ENCODE data around the gene TNRC18.

TNRC18 gene

DNA sequence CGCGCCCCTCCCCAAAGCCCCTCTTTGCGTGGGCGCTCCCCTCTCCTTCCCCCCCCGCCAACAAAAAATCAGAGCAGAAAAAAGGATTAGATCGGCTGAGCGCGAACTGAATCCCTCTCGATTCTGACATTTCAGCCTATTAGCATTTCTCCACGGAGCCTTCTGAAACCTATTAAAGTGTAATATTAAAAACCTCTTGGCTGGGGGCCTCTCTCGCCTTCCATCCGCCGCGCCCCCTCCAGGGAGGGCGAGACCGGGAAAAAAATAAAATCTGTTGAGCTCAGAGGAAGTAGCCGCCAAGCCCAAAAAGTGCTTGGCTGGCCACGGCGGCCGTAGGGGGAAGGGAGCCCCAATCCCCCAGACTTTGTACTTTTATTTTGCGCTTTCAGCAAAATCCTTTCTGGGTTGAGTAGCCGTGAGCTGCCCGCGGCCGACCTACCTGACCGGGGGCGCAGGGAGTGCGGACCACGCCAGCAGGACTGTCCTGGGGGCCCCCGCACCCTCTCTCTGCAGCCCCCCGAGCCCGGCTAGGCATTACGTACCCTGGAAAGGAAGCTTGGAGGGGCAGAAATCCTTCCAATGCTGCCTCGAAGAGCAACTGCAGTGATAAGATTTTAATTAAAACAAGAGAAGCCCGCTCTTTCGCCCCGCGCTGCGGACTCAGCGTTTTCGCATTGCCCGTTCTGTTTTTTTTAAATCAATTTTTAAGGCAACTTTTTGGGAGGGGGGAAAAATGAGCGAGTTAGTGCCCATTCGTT, 1.3 kb upstream of the TNRC18 start:
- H3K27ac ChIP-seq (ENCODE audit: low read length): no peak overlapping the region
- no peaks in the 10 kb centered on the region for H3K36me3 ChIP-seq (ENCODE audit: control insufficient read depth, low read depth, low read length)
- H3K9me3 ChIP-seq (ENCODE audit: control insufficient read depth, low read depth, low read length): no peaks in the 10 kb centered on the region
- peak overlapping the region; percentile 81 for H3K4me3 ChIP-seq (ENCODE audit: low read length)
- peak overlapping the region; percentile 93 for H3K9ac ChIP-seq (ENCODE audit: low read length)
- peaks cover 29% of the 10 kb centered on the region for H3K4me1 ChIP-seq (ENCODE audit: control insufficient read depth, low read depth, low read length)
- peaks cover 81% of the 10 kb centered on the region for H3K27me3 ChIP-seq (ENCODE audit: control insufficient read depth, insufficient read depth, low read length)

DNA sequence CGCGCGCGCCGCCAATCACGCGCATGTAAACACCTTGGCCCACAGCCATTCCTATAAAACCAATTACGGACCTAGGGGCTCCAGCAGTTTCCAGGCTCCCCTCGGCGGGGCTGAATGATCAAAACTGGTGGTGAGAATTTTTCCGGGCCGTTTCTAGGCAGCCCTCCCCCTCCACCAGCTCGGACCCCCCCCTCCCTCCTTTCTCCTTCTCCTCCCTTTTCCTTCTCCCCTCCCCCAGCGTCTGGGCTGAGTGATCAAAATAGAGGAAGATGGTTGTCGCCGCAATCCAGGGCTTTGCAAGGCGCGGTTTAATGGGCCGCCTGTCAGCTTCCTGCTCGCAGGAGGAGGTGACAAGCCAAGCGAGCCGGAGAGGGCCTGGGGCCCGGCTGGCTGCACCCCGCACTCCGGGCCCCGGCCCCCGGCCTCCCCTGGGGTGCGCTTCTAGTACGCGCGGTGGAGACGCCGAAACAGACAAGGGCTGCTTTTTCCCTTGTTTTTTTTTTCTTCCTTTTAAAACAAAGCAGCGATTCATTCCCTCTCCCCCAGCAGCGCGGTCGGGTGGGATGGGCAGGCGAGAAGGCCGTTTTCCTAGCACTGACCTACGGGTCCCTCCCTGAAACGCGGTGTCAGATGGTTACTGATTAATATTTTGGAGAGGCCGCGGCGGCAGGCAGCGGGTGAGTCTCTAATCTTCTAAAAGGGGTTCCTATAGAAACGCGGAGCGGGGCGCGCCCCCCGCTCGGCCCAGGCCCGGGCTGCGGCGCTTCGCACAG, 528 bp upstream of the TNRC18 start:
- H3K4me3 ChIP-seq (ENCODE audit: low read length): peak overlapping the region; percentile 81
- peaks cover 81% of the 10 kb centered on the region for H3K27me3 ChIP-seq (ENCODE audit: control insufficient read depth, insufficient read depth, low read length)
- peak overlapping the region; percentile 93 for H3K9ac ChIP-seq (ENCODE audit: low read length)
- H3K4me1 ChIP-seq (ENCODE audit: control insufficient read depth, low read depth, low read length): peaks cover 26% of the 10 kb centered on the region
- H3K27ac ChIP-seq (ENCODE audit: low read length): no peak overlapping the region
- no peaks in the 10 kb centered on the region for H3K36me3 ChIP-seq (ENCODE audit: control insufficient read depth, low read depth, low read length)
- no peaks in the 10 kb centered on the region for H3K9me3 ChIP-seq (ENCODE audit: control insufficient read depth, low read depth, low read length)

DNA sequence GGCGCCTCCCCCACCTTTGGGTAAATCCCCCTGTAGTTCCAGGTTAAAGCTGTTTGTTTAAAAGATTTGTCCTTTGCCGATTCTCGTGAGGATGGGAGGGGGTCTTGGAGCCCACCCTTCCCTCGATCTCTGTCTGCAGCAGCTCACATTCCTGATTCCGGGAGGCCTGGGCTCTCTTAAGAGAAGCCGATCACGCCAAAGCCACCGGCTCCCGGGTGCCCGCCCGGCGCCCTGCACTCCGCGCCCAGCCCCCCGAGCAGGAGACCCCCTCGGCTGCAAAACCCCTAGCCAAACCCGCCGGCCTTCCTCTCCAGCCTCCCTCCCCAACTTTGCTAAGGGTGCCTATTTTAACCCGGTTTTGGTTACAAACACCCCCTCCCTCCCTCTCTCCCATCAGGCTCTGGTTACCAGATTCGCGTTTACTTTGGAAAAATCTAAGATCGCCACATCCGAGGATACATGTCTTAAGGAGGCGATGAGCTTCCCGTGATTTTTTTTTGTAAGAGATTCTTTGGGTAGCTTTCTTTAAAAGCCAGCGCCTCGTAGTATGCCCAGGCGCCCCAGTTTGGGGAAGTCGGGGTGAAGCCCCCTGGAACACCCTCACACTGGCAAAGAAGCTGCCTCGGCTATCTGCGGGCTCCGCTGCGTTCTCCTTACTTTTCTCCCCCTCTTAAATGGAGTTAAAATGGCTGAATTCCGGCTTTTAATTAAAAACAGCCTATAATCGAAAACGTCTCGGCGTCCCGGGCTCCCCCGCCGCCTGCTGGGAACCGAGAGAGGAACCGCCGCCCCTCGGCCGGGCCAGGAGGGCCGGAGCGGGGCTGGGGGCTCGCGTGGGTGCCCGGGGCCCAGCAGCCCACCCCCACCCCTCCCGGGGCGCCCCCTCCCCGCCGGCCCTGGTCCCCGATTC, 983 bp downstream of the TNRC18 start:
- Histone ChIP-seq H3K27me3 (ENCODE audit: control insufficient read depth, insufficient read depth, low read length) (peaks cover 81% of the 10 kb centered on the region), H3K27ac (ENCODE audit: low read length) (no peak overlapping the region), H3K4me1 (ENCODE audit: control insufficient read depth, low read depth, low read length) (peaks cover 28% of the 10 kb centered on the region), H3K4me3 (ENCODE audit: low read length) (peak overlapping the region; percentile 72), H3K9ac (ENCODE audit: low read length) (peak overlapping the region; percentile 74), H3K9me3 (ENCODE audit: control insufficient read depth, low read depth, low read length) (no peaks in the 10 kb centered on the region), H3K36me3 (ENCODE audit: control insufficient read depth, low read depth, low read length) (no peaks in the 10 kb centered on the region)

DNA sequence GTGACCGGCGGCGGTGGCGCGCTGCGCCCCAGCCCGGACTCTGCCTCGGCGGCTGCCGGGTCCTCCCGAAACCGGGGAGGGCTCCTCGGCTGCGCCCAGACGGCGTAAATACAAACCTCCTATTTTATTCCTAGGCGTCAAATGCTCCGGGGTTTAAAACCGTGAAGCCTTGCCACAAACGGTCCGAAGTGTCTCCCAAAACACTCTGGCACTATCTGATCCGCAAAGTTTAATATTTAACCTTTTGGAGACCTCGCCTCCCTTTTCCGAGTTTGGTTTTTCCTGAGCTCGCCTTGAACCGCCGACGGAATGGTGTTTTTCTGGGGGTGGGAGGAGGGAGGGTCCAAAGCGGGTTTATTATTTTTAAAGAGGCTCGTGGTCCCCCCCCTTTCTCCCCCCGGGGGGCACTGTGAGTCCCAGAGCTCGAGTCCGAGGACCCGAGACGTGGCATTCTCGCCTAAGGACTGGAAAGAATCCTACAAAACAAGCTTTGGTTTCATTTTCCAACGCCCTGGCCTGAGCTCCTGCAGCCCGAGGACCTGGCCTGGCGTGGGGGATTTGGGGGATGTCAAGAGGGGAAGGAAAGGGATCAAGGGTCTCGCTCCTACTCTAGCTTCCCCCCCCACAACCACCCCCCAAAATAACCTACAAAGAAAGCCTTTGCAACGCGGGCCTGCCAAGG, 1.8 kb downstream of the TNRC18 start:
- peak overlapping the region; percentile 72 for H3K4me3 ChIP-seq (ENCODE audit: low read length)
- no peak overlapping the region for H3K27ac ChIP-seq (ENCODE audit: low read length)
- peaks cover 28% of the 10 kb centered on the region for H3K4me1 ChIP-seq (ENCODE audit: control insufficient read depth, low read depth, low read length)
- peaks cover 84% of the 10 kb centered on the region for H3K27me3 ChIP-seq (ENCODE audit: control insufficient read depth, insufficient read depth, low read length)
- H3K9ac ChIP-seq (ENCODE audit: low read length): peak overlapping the region; percentile 74
- H3K36me3 ChIP-seq (ENCODE audit: control insufficient read depth, low read depth, low read length): no peaks in the 10 kb centered on the region
- no peaks in the 10 kb centered on the region for H3K9me3 ChIP-seq (ENCODE audit: control insufficient read depth, low read depth, low read length)

DNA sequence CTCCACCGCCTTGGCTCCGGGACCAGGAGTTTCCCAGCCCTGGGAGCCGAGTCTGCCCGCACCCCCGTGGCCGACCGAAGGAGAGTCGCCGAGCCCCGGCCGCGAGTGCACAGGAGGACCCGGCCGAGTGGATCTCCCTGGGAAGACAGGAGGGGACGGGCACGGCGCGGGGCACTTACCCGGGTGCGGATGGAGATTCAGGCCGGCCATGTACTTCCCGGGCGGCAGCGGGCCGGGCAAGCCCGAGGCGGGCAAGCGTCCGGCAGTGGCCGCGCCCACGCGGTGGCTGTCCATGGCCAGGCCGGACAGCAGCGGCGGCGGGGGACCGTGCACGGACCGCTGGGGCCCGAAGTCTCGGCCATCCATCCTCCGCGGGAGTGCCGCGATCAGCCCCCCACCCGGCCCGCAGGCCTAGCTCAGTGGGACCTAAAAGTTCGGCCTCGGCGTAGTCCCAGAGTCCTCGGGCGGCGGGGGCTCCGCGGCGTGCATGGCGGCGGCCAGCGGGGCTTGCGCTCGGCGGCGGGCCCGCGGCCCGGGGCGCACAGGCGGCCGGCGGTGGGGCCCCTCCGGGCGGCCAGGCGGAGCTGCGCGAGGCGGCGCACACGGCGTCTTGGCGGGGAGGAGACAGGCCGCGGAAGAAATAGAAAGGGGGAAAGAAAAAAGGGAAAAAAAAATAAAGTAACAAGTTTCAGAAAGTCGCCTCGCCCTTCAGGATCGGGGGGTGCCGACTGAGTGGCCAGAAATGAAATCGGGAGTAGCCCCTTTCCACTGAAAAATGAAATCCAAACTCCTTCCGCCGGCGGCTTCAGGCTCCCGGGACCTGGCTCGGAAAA, 2.5 kb downstream of the TNRC18 start:
- H3K27ac ChIP-seq (ENCODE audit: low read length): no peak overlapping the region
- H3K27me3 ChIP-seq (ENCODE audit: control insufficient read depth, insufficient read depth, low read length): peaks cover 86% of the 10 kb centered on the region
- H3K9me3 ChIP-seq (ENCODE audit: control insufficient read depth, low read depth, low read length): no peaks in the 10 kb centered on the region
- peaks cover 28% of the 10 kb centered on the region for H3K4me1 ChIP-seq (ENCODE audit: control insufficient read depth, low read depth, low read length)
- H3K9ac ChIP-seq (ENCODE audit: low read length): peak overlapping the region; percentile 74
- no peaks in the 10 kb centered on the region for H3K36me3 ChIP-seq (ENCODE audit: control insufficient read depth, low read depth, low read length)
- peak overlapping the region; percentile 72 for H3K4me3 ChIP-seq (ENCODE audit: low read length)

DNA sequence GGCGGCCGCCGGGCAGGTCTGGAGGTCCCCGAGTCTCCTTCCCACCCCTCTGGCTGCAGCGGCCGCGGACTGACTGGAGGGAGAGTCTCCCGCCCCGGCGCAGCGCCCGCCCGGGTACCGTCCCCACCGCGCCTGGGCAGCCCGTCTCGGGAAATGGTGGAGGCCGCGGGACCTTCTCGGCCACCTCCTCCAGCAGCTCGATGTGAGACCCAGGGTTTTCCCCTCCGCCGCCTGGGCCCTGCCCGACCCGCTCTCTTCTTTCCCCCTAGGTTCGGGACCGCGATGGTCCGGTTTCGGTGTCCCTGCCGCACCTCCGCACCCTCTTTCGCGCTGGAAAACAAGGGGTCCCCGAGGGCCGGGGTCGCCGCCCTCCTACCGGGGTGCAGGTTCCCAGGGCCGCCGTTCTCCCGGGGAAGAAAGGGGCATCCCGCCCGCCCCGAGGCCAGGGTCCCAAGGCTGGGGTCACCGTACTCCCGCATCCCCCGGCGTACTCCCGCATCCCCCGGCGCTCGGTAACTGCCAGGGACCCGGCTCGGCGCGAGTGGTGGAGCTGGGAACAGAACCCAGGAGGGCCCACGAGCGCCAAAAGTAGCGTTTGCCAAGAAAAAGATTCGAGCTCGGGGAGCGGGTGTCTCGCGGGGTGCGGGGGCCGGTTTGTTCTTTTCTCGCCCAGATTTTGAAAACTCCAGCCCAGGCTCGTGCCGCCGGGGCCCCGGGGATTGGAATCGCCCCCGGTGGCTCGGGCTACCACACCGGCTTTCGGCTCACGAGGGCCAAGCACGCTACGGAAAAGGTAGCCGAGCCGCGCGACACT, 3.4 kb downstream of the TNRC18 start:
- peaks cover 79% of the 10 kb centered on the region for H3K27me3 ChIP-seq (ENCODE audit: control insufficient read depth, insufficient read depth, low read length)
- H3K36me3 ChIP-seq (ENCODE audit: control insufficient read depth, low read depth, low read length): no peaks in the 10 kb centered on the region
- no peaks in the 10 kb centered on the region for H3K9me3 ChIP-seq (ENCODE audit: control insufficient read depth, low read depth, low read length)
- H3K4me1 ChIP-seq (ENCODE audit: control insufficient read depth, low read depth, low read length): peaks cover 28% of the 10 kb centered on the region
- peak overlapping the region; percentile 50 for H3K9ac ChIP-seq (ENCODE audit: low read length)
- peak overlapping the region; percentile 53 for H3K4me3 ChIP-seq (ENCODE audit: low read length)
- no peak overlapping the region for H3K27ac ChIP-seq (ENCODE audit: low read length)

DNA sequence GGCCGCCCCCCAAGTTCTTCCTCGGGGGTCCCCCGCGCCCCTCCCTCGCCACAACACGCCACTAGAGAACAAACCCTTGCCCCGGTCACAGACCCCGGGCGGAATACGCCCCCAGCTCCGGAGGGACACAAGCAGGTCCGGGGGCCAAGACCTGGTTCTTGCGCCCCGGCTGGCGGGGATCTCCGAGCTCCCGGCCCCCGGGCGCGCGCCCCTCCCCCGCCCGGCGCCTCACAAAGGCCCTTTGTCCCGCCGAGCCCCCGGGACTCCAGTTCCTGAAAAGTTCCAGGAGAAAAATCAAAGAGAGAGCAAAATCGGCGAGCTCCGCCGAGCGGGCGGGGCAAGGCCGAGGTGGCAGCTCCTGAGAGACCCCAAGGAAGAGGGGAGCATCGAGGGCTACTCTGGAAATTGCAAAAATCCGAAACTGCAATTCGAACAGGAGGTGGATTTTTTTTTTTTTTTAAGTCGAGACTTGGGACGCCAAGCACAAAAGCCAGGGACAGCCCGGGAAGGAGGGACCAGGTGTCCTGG, 4.0 kb downstream of the TNRC18 start:
- H3K27me3 ChIP-seq (ENCODE audit: control insufficient read depth, insufficient read depth, low read length): peaks cover 72% of the 10 kb centered on the region
- H3K9ac ChIP-seq (ENCODE audit: low read length): peak overlapping the region; percentile 50
- H3K9me3 ChIP-seq (ENCODE audit: control insufficient read depth, low read depth, low read length): no peaks in the 10 kb centered on the region
- no peak overlapping the region for H3K27ac ChIP-seq (ENCODE audit: low read length)
- peaks cover 28% of the 10 kb centered on the region for H3K4me1 ChIP-seq (ENCODE audit: control insufficient read depth, low read depth, low read length)
- H3K4me3 ChIP-seq (ENCODE audit: low read length): peak overlapping the region; percentile 53
- H3K36me3 ChIP-seq (ENCODE audit: control insufficient read depth, low read depth, low read length): no peaks in the 10 kb centered on the region

DNA sequence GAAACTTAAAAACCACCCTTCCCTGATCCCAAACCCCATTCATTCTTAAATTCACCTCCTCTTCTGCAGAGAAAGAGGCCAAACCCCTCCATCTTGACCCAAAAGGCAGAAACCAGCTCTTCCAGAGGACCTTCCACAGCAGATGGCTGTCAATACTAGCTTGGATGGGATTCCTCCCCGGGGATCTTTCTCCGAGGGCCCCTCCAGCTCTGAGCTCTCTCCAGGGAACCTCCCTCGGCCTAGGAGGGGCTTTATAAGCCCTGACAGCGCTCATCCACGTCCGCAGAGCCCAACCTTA, 5.4 kb downstream of the TNRC18 start:
- Histone ChIP-seq H3K36me3 (ENCODE audit: control insufficient read depth, low read depth, low read length) (no peaks in the 10 kb centered on the region), H3K27ac (ENCODE audit: low read length) (no peak overlapping the region), H3K9ac (ENCODE audit: low read length) (no peak overlapping the region), H3K27me3 (ENCODE audit: control insufficient read depth, insufficient read depth, low read length) (peaks cover 68% of the 10 kb centered on the region), H3K4me1 (ENCODE audit: control insufficient read depth, low read depth, low read length) (peaks cover 28% of the 10 kb centered on the region), H3K9me3 (ENCODE audit: control insufficient read depth, low read depth, low read length) (no peaks in the 10 kb centered on the region), H3K4me3 (ENCODE audit: low read length) (peak overlapping the region; percentile 32)

DNA sequence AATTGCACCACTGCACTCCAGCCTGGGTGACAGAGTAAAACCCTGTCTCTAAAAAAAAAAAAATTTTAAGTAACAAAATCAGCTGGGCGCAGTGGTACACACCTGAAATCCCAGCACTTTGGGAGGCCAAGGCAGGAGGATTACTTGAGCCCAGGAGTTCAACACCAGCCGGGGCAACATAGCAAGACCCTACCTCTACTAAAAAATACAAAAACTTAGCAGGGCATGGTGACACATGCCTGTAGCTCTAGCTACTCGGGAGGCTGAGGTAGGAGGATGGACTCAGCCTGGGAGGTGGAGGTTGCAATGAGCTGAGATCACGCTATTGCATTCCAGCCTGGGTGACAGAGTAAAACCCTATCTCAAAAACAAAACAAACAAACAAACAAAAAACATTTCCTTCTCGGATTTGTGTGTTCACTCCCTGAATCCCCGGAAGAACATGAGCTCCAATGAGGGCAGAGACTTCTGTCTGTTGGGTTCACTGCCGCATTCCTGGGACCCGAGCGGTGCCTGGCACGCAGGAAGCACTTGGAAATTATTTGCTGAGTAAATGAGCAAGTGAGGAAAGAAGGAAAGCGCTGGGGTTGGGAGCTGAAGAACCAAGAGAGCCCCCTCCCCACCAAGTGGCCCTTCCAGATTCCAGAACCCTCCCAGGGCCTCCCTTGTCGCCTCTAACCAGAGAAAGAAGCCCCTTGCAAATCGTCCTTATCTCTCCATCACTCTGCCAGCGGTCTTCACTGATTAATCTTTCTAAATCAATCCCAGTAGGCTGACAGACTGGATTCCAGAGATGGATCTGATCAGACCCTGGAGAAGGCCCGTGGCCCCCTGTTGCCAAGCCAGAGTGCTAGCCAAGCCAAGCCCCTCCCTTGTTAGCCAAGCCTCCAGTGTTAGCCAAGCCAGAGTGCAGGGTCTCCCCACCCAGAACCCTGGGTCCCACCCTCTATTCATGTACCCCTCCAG, 6.2 kb downstream of the TNRC18 start:
- Histone ChIP-seq H3K4me1 (ENCODE audit: control insufficient read depth, low read depth, low read length) (peaks cover 27% of the 10 kb centered on the region), H3K9me3 (ENCODE audit: control insufficient read depth, low read depth, low read length) (no peaks in the 10 kb centered on the region), H3K9ac (ENCODE audit: low read length) (no peak overlapping the region), H3K36me3 (ENCODE audit: control insufficient read depth, low read depth, low read length) (no peaks in the 10 kb centered on the region), H3K4me3 (ENCODE audit: low read length) (no peak overlapping the region), H3K27ac (ENCODE audit: low read length) (no peak overlapping the region), H3K27me3 (ENCODE audit: control insufficient read depth, insufficient read depth, low read length) (peaks cover 62% of the 10 kb centered on the region)
